Vein endothelial cell (primary cell): ENCODE data around the gene SLC15A5. TPM values are rescaled to one million over a fixed set of nuclear protein-coding genes. Genes with fewer than 3 reads are reported as not detected.

ENCODE experiments used
- total RNA-seq: library from RNA; depleted of rRNA; stranded (reverse); fragments of >200 nt; gene quantifications from 2 replicates; pipeline ENCODE4 v1.2.3, GENCODE V29; 2012

SLC15A5 gene, protein sequence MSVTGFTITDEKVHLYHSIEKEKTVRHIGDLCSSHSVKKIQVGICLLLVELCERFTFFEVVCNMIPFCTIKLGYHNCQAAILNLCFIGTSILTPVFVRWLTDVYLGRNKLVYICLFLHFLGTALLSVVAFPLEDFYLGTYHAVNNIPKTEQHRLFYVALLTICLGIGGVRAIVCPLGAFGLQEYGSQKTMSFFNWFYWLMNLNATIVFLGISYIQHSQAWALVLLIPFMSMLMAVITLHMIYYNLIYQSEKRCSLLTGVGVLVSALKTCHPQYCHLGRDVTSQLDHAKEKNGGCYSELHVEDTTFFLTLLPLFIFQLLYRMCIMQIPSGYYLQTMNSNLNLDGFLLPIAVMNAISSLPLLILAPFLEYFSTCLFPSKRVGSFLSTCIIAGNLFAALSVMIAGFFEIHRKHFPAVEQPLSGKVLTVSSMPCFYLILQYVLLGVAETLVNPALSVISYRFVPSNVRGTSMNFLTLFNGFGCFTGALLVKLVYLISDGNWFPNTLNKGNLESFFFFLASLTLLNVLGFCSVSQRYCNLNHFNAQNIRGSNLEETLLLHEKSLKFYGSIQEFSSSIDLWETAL
- total RNA-seq = not detected in 2 replicates

GRCh38 chr12:16277585-16277984 lies at the start of gene SLC15A5:
Gene SLC15A5, minus strand, starts transcription at chr12:16277685. Its CDS starts 0 bp downstream, at chr12:16277685.

Other genes starting within 250 kb of the SLC15A5 start
- 17.6 and 39.3 TPM in 2 replicates for gene MGST1, start 70.0 kb upstream of the SLC15A5 start, total RNA-seq